B cell (primary cell): ENCODE results near the gene APP. TPM values are rescaled to one million over a fixed set of nuclear protein-coding genes. Genes with fewer than 3 reads are reported as not detected.

Source experiments
- ATAC-seq: fragments of 200-7000 bp; cut with Tn5 transposase; one replicate; pipeline ENCODE4 v1.10.0; 2021; ENCODE audit warnings: low read depth, mild to moderate bottlenecking, moderate number of reproducible peaks, moderate library complexity
- CTCF ChIA-PET: fragments of 350-600 bp; sonication (Branson Sonifier 250); formaldehyde crosslinking; loops from one replicate; lab custom pipeline; 2021; ENCODE audit warnings: antibody characterized with exemption, inconsistent platforms; lab: Charles Lee
- POLR2A ChIA-PET: fragments of 350-600 bp; sonication (Branson Sonifier 250); formaldehyde crosslinking; loops from one replicate; lab custom pipeline; 2021; ENCODE audit warnings: antibody characterized with exemption; lab: Charles Lee
- DNase-seq: peaks from one replicate; pipeline ENCODE4 v3.0.0; 2013
- H2AFZ ChIP-seq: 2 replicates; pipeline ENCODE4 v1.6.1; 2012; ENCODE audit warnings: mild to moderate bottlenecking, low read depth, low read length; ENCODE audit not compliant: insufficient read depth, poor library complexity, severe bottlenecking
- H3K27ac ChIP-seq, 2 donors: 1 replicate in 1 of 2; 2 replicates in 1 of 2; pipeline ENCODE4 v1.5.1; 2012 to 2013; ENCODE audit warnings: low read length in 2 of 2, mild to moderate bottlenecking in 2 of 2, moderate library complexity in 1 of 2
- H3K27me3 ChIP-seq, 4 experiments: fragments of 200-600 bp in 1 of 4; sonication (generic) in 1 of 4; replicated peaks in 1 of 4; 1 replicate in 2 of 4; 2 replicates in 2 of 4; pipeline versions ENCODE4 v1.6.1 to v1.7.0; 2013 to 2016; ENCODE audit warnings: low read length in 3 of 4, mild to moderate bottlenecking in 2 of 4, mixed read lengths in 1 of 4, moderate library complexity in 1 of 4; ENCODE audit not compliant: insufficient read depth in 4 of 4, control insufficient read depth in 3 of 4; ENCODE audit errors: control extremely low read depth in 1 of 4
- H3K36me3 ChIP-seq, 2 experiments: replicated peaks in 1 of 2; 1 replicate in 1 of 2; 2 replicates in 1 of 2; pipeline versions ENCODE4 v1.6.1 to v1.7.1; 2013; ENCODE audit warnings: low read length in 1 of 2; ENCODE audit not compliant: insufficient read depth in 2 of 2, control insufficient read depth in 1 of 2; ENCODE audit errors: control extremely low read depth in 1 of 2, extremely low read depth in 1 of 2
- H3K4me1 ChIP-seq, 2 donors: fragments of 200-600 bp in 1 of 2; sonication (generic) in 1 of 2; 1 replicate in 1 of 2; 2 replicates in 1 of 2; pipeline versions ENCODE4 v1.5.1 to v1.6.1; 2013 to 2017; ENCODE audit warnings: low read length in 2 of 2; ENCODE audit not compliant: control insufficient read depth in 2 of 2, insufficient read depth in 2 of 2
- H3K4me2 ChIP-seq: replicated peaks from 2 replicates; pipeline ENCODE3; 2012; ENCODE audit warnings: mild to moderate bottlenecking, low read depth, low read length; ENCODE audit not compliant: poor library complexity, severe bottlenecking
- H3K4me3 ChIP-seq, 5 experiments: fragments of 200-600 bp in 1 of 5; sonication (generic) in 1 of 5; 1 replicate in 3 of 5; 2 replicates in 2 of 5; pipeline versions ENCODE4 v1.5.1 to v1.7.0; 2011 to 2016; ENCODE audit warnings: low read length in 4 of 5, mild to moderate bottlenecking in 4 of 5, low read depth in 2 of 5, control low read depth in 1 of 5, moderate library complexity in 1 of 5; ENCODE audit not compliant: insufficient read depth in 1 of 5; ENCODE audit errors: control extremely low read depth in 1 of 5, extremely low read depth in 1 of 5
- H3K79me2 ChIP-seq: fragments of 200-600 bp; sonication (generic); one replicate; pipeline ENCODE4 v1.6.0; 2016; ENCODE audit warnings: low read length; ENCODE audit not compliant: control insufficient read depth, insufficient read depth
- H3K9ac ChIP-seq: fragments of 200-600 bp; sonication (generic); 2 replicates; pipeline ENCODE4 v1.6.1; 2017; ENCODE audit warnings: mild to moderate bottlenecking, low read length, moderate library complexity
- H3K9me3 ChIP-seq, 3 donors: one replicate each; pipeline versions ENCODE4 v1.6.1 to v1.7.1; 2013; ENCODE audit warnings: low read length in 2 of 3; ENCODE audit not compliant: control insufficient read depth in 2 of 3, insufficient read depth in 1 of 3; ENCODE audit errors: control extremely low read depth in 1 of 3
- H4K20me1 ChIP-seq: 2 replicates; pipeline ENCODE4 v1.6.0; 2012; ENCODE audit warnings: mild to moderate bottlenecking, low read length; ENCODE audit not compliant: insufficient read depth, control insufficient read depth, poor library complexity, severe bottlenecking
- H3K27ac Mint-ChIP-seq: one replicate; pipeline ENCODE4 v1.8.0; 2021; ENCODE audit warnings: mixed read lengths
- H3K27me3 Mint-ChIP-seq: one replicate; pipeline ENCODE4 v1.8.0; 2021; ENCODE audit warnings: mixed read lengths
- H3K4me1 Mint-ChIP-seq: one replicate; pipeline ENCODE4 v1.8.0; 2021; ENCODE audit warnings: mixed read lengths
- H3K4me3 Mint-ChIP-seq: one replicate; pipeline ENCODE4 v1.8.0; 2021; ENCODE audit warnings: mixed read lengths
- H3K9me3 Mint-ChIP-seq: one replicate; pipeline ENCODE4 v1.8.0; 2022; ENCODE audit warnings: mixed read lengths; ENCODE audit not compliant: insufficient read depth
- EZH2 ChIP-seq: IDR thresholded peaks from 2 replicates; pipeline ENCODE4 v1.6.1; 2012; ENCODE audit warnings: borderline replicate concordance, low read depth, mild to moderate bottlenecking, moderate library complexity, low read length; ENCODE audit not compliant: insufficient read depth, poor library complexity, severe bottlenecking
- WGBS: methylation state at CpG from one replicate; pipeline ENCODE4 v1.1.5; 2013; ENCODE audit warnings: missing lambda C conversion rate; ENCODE audit not compliant: insufficient coverage; 5-methylcytosine and 5-hydroxymethylcytosine counted together
- intact Hi-C: fragments of 100-400 bp; cut with micrococcal nuclease; formaldehyde crosslinking; loops from one replicate; pipeline ENCODE4 v1.10.0; 2022
- polyA plus RNA-seq: library from polyadenylated mRNA; depleted of rRNA; stranded (reverse); fragments of >200 nt; gene quantifications from 2 replicates; pipeline ENCODE4 v1.2.3, GENCODE V29; 2012
- total RNA-seq, 2 donors: library from RNA; stranded (reverse); fragments of 120-200 nt in 1 of 2; gene quantifications; 1 replicate in 1 of 2; 2 replicates in 1 of 2; pipeline versions ENCODE4 v1.2.3 to v1.2.4, GENCODE V29; 2013 to 2022
- TF ChIP-seq, protein P1 (sequence below): fragments of 200-600 bp; IDR thresholded peaks from one replicate; pipeline ENCODE4 v1.8.0; 2022; ENCODE audit warnings: antibody characterized with exemption, mild to moderate bottlenecking

Gene APP
- total and polyA plus RNA-seq, 2 donors (not counting 1 experiment from before 2014, with no cell fraction given), result 28.3 to 34.7 TPM

DNA sequence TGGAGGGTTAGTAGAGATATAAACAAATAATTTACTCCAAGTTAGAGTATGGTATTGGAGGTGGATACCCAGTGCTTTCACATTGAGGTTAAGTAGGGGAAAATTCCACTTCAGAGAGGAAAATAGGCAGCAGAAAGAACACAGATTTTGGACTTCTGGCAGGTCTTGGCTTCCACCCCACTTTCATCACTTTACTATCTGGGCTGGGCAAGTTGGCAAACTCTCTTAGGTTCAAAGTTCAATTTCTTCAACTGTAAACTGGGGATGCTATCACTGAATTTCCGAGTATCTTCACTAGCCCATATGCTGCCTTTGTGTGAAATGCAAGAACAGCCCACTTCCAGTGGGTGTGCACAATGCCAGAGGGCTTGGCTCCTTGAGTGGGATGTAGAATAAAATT, 220.9 kb downstream of the APP start:
- WGBS, result no CpG with 5 or more reads among the region's 1 CpG

DNA sequence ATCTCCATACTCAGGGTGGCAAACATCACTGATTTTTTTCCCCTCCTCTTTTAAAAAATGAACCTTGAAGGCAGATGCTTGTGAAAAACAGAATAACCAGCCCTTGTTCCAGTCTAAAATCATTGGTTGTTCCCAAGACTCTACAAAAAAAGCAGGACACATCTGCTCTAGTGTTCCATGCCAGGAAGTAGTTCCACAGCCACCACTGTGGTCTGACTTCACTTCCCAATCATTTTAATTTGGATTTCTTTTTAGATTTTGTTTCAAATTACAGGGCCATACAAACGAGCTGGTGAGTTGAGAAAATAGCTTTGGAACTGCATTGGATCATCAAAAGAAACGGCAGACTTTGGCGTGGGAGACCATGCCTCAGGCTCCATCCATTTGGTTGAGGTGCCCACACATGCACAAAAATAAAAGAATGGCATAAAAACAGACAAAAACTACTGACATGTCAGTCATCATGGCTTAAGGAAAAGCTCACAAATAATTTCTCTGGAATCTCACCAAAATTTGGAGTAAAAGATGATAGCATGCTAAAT, 225.8 kb downstream of the APP start:
- Mint-ChIP-seq H3K9me3 (peaks cover 2% of the 10 kb centered on the region), H3K27me3 (no peaks in the 10 kb centered on the region), H3K4me3 (no peak overlapping the region), H3K27ac (no peak overlapping the region), H3K4me1 (no peaks in the 10 kb centered on the region)
- CTCF ChIA-PET, result no interaction called here
- intact Hi-C loops, result no loop called here
- no peak overlapping the region for H3K9ac ChIP-seq
- peaks cover 0 to 4% of the 10 kb centered on the region in 2 experiments for H3K36me3 ChIP-seq
- peaks cover 0 to 3% (median 0%) of the 10 kb centered on the region in 3 donors for H3K9me3 ChIP-seq
- H2AFZ ChIP-seq, result no peak overlapping the region
- DNase-seq, result no peak
- no peaks in the 10 kb centered on the region for H3K27me3 ChIP-seq
- no peaks in the 10 kb centered on the region for H4K20me1 ChIP-seq
- H3K79me2 ChIP-seq, result no peaks in the 10 kb centered on the region
- no peak overlapping the region for H3K27ac ChIP-seq
- 100% methylated on average over 2 of the region's 3 CpGs for WGBS
- no peaks in the 10 kb centered on the region for H3K4me1 ChIP-seq
- no peak overlapping the region for H3K4me2 ChIP-seq
- POLR2A ChIA-PET, result no interaction called here
- H3K4me3 ChIP-seq, result no peak overlapping the region
- TF ChIP-seq, protein P1, sequence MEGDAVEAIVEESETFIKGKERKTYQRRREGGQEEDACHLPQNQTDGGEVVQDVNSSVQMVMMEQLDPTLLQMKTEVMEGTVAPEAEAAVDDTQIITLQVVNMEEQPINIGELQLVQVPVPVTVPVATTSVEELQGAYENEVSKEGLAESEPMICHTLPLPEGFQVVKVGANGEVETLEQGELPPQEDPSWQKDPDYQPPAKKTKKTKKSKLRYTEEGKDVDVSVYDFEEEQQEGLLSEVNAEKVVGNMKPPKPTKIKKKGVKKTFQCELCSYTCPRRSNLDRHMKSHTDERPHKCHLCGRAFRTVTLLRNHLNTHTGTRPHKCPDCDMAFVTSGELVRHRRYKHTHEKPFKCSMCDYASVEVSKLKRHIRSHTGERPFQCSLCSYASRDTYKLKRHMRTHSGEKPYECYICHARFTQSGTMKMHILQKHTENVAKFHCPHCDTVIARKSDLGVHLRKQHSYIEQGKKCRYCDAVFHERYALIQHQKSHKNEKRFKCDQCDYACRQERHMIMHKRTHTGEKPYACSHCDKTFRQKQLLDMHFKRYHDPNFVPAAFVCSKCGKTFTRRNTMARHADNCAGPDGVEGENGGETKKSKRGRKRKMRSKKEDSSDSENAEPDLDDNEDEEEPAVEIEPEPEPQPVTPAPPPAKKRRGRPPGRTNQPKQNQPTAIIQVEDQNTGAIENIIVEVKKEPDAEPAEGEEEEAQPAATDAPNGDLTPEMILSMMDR, result no peak
- no peak for TF ChIP-seq EZH2
- no peak for ATAC-seq

More for the DNA sequence above, 220.9 kb downstream of the APP start:
- Histone ChIP-seq H3K27ac (no peak overlapping the region), H3K4me3 (no peak overlapping the region), H3K36me3 (peaks cover 10 to 17% of the 10 kb centered on the region in 2 experiments), H4K20me1 (no peaks in the 10 kb centered on the region), H3K79me2 (no peaks in the 10 kb centered on the region), H3K4me2 (no peak overlapping the region), H3K9me3 (peaks cover 0 to 3% (median 1%) of the 10 kb centered on the region in 3 donors), H3K4me1 (no peaks in the 10 kb centered on the region), H2AFZ (no peak overlapping the region), H3K9ac (no peak overlapping the region), H3K27me3 (no peaks in the 10 kb centered on the region)
- POLR2A ChIA-PET, result no interaction called here
- DNase-seq (no peak), ATAC-seq (no peak)
- CTCF ChIA-PET, result no interaction called here
- Mint-ChIP-seq H3K27me3 (no peaks in the 10 kb centered on the region), H3K4me3 (no peak overlapping the region), H3K9me3 (peaks cover 2% of the 10 kb centered on the region), H3K4me1 (peaks cover 2% of the 10 kb centered on the region), H3K27ac (no peak overlapping the region)
- intact Hi-C loops, result no loop called here
- no peak for TF ChIP-seq EZH2
- TF ChIP-seq, protein P1, result no peak
